HTR-8/SVneo (cell line): Measurements from ENCODE around the gene CST7.
A peak's percentile ranks its signal among the peaks of the same experiment; 100 is the strongest.
"Not testable (repeated sequence)": the region's sequence is repeated elsewhere in the genome, so short reads cannot be mapped to it uniquely, and the experiment has no call there.

Source experiments
- DNase-seq: peaks from one replicate; pipeline ENCODE4 v3.0.0; 2011; ENCODE audit warnings: low spot score, mixed read lengths; ENCODE audit not compliant: insufficient read length
- FAIRE-seq: peaks from 2 replicates; lab custom pipeline; 2011; peaks lifted over from hg19 to GRCh38; lab: Jason Lieb, UNC

Gene CST7, protein sequence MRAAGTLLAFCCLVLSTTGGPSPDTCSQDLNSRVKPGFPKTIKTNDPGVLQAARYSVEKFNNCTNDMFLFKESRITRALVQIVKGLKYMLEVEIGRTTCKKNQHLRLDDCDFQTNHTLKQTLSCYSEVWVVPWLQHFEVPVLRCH

DNA sequence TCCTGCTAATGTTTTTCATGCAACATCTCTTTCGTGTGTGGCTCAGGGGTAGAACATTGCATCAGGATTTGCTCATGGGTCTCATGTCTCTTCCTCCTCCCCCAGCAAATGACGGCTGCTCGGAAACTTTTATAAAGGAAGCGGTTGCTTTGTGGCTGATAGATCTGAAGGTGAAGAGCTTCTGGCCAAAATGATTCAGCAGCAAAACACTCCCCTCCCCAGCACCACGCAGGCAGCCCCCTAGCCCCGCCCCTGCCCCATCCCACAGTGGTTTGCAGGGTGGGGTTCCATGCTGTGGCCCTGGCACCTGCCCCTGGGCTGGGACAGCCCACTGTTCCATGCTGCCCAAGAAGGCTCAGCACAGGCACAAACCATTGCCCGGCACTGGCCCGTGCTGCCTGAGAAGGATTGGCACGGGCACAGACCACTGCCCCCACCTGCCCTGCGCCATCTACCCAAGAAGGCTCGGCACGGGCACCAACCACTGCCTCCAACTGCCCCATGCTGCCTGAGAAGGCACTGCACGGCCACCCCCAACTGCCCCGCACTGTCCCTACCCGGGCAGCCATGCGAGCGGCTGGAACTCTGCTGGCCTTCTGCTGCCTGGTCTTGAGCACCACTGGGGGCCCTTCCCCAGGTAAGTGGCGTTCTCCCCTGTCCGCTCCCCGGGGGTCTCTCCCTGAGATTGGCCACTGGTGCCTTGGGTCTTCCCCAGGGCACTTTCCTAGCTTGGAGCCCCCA, at the start of gene CST7:
Gene CST7 (plus strand): TSS at position 331 of the 741 bp plus-strand sequence. CDS start 237 bp downstream, at position 568.
- FAIRE-seq: no peak
- DNase-seq: peak; percentile 20

DNA sequence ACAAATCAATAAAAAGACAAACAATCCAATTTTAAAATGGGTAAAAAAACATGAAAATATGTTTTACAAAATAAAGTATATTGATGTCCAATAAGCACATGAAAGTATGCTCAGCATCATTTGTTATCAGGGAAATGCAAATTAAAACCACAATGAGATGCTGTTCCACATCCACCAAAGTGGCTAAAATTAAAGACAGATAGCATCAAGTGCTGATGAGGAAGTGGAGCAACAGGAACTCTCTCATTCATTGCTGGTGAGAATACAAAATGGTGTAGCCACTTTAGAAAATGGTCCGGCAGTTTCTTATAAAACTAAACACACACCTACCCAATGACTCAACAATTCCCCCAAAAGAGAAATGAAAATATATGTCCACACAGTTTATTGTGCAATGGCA, 42.3 kb upstream of the CST7 start:
- FAIRE-seq (no peak), DNase-seq (no peak)

- FAIRE-seq (no peak), DNase-seq (no peak)
Observed at GRCh38 chr20:24908642-24909041, 40.4 kb upstream of the CST7 start.

GRCh38 chr20:24909086-24909780, 39.8 kb upstream of the CST7 start:
- FAIRE-seq: no peak
- DNase-seq: no peak

- FAIRE-seq (no peak), DNase-seq (no peak)
Observed at GRCh38 chr20:24909861-24910260, 39.2 kb upstream of the CST7 start.

DNA sequence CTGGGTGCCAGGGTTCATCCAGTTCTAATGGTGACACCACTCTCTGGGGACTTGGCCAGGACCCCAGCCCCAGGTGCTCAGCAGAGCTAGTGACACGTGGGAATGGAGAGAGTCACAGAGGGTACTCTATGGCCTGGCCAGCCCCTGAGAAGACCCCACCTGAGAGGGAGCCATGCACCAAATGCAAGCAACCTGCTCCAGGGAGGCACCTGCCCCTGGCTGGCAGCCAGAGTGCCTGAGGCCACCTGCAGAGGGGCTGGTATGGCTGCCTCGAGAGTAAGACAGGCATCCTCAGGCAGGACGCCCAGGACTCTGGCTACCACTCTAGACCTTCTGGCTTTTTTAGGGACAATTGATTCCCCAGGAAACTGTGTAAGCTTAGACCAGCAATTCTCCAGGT, 38.6 kb upstream of the CST7 start:
- DNase-seq (no peak), FAIRE-seq (no peak)

- DNase-seq: no peak
- no peak for FAIRE-seq
Observed at GRCh38 chr20:24911461-24911860, 37.6 kb upstream of the CST7 start.

DNA sequence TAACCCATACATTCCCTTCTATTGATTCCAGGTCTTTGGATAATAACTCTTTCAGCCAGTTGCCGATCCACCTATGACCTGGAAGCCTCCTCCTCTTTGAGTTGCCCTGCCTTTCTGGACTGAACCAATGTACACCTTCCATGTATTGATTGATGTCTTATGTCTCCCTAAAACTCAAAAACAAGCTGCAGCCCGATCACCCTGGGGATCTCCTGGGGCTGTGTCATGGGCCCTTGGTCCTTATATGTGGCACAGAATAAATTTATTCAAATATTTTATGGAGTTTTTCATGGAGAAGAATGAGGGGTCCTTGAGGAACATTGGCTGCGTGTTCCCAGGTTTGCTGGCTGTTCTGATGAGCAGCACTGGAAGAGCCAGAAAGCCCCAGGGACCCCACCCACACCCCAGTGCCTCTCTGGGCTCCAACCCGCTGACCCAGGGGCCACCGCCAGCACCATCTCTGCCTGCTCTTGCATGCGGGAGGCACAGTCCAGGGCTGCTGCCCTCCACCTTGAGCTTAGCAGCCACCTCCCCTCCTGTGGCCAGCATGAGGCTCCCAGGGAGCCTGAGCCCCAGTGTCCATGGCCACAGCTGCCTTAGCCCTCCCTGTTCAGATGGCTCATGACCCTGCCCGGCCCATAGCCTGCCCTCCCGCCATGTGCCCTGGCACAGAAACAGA, 36.5 kb upstream of the CST7 start:
- FAIRE-seq (no peak), DNase-seq (no peak)

- DNase-seq: no peak
- FAIRE-seq: no peak
Observed at GRCh38 chr20:24913076-24913628, 35.9 kb upstream of the CST7 start.

GRCh38 chr20:24914388-24915241, 34.5 kb upstream of the CST7 start:
- no peak for FAIRE-seq
- no peak for DNase-seq

DNA sequence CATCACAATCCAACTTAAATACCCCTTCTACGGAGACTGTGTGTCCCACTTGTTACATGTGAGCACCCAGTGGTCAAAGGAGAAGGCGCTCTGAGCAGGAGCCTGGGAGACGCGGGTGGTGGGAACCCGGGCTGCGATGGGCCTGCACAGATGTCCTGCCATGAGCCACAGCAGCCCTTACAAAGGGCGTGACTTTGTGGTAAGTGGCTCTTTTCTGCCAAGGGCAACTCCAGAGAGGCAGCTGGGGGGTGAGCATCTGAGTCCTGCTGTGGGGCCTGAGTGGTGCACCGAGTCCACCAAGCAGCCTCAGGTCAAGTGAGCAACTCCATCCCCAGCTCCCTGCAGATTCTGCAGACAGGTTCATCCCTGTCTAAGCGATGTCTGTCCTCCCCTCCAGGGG, 33.6 kb upstream of the CST7 start:
- DNase-seq (no peak), FAIRE-seq (no peak)

DNA sequence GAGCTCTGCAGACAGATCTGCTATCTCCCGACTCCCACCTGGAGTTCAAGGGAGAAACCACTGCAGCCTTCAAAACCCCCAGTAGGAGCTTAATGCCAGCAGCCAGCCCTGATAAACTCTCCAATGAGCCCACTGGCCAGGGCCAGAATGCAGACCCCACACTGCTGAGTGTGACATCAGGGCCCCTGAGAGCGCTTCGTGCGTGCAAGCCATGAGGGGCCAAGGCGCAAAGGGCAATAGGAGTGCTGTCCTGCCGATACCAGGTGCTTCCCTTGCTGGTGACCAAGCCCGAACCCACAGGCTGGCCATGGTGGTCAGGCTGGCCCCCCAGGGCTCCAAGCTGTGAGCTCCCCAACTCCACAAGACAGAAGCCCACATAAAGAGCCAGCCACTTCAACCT, 33.2 kb upstream of the CST7 start:
- FAIRE-seq: no peak
- DNase-seq: no peak

DNA sequence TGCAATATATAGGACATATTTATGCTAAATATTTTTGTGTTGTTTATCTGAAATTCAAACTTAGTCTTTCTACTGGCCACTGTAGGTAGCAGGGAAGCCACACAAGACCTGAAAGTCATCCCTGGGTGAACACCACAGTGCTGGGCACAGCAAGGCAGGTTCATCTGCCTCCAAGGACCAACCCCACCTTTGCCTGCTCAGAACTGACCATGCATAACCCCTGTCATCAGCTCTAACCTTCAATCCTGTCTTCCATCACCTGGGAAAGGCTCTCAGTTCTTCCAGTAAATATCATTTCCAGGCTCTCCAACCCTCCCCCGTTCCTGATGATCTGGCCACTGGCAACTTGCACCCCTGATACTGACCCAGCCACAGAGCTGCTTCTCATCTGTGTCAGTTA, 32.7 kb upstream of the CST7 start:
- FAIRE-seq (no peak), DNase-seq (no peak)

GRCh38 chr20:24917056-24917455, 32.0 kb upstream of the CST7 start:
- FAIRE-seq: no peak

DNA sequence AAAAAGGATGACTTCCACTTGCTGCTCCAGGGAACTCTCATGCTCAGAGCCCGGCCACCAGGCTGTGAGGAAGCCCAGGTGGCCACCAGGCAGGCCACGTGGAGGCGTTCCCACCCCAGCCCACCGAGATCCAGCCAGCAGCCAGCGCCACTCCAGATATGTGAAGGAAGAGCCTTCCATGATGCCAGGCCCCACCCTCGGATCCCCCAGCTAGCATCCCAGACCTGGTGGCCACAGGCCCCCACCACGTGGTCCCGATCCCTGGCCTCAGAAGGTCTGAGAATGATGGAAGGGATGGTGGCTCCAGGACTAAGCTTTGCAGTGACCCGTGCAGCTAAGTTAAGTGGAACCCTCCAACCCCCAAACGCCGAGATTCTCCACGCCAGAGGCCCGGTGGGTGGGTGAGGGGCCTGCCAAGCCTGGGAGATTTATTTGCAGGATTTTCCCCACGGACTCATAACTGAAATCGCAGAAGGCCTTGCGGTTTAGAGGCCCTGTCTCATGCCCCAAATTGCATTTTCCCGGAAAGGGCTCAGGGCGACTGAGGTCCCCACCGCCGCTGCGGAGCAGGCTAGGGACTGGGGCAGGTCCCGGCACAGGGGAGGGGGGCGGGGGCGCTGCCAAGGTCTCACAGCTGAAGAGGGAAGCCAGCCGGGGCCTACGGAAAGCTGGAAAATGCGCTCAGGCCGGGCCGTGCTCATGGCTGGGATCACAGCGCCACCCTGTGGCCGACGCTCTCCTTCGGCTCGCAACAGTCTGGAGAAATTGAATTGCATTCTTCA, 31.1 kb upstream of the CST7 start:
- no peak for FAIRE-seq
- peak; percentile 65 for DNase-seq

More at GRCh38 chr20:24917056-24917455, 32.0 kb upstream of the CST7 start:
- no peak for DNase-seq

GRCh38 chr20:24918579-24919566, 30.2 kb upstream of the CST7 start:
- DNase-seq (no peak), FAIRE-seq (no peak)

DNA sequence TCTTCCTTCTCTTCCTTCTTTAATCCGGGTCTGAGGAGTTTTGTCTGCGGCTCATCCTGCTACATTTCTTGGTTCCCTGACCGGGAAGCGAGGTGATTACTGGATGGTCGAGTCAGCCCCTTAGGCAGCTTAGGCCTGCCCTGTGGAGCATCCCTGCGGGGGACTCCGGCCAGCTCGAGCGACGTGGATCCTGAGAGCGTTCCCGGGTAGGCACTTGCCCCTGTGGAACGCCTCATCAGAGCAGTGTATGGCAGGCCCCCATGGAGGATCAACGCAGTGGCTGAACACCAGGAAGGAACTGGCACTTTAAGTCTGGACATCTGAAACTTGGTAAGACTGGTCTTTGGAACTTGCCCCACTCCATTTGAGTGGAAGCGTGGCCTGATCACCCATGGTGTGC, 29.4 kb upstream of the CST7 start:
- FAIRE-seq, DNase-seq: not testable (repeated sequence)

DNA sequence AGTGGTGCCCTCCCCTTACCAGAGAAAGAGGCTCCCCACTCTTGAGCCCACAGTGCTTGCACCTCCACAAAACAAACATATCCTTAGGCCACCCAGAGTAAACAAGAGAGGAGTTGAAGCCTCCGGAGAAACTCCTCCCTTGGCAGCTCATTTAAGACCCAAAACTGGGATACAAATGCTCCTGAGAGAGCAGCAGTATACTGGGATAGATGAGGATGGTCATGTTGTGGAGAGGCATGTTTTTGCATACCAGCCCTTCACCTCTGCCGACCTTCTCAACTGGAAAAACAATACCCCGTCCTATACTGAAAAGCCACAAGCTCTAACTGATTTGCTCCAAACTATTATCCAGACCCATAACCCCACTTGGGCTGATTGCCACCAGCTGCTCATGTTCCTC, 28.4 kb upstream of the CST7 start:
- not testable (repeated sequence) for DNase-seq, FAIRE-seq
